ENCODE results near the gene AJM1. TPM values are rescaled to one million over a fixed set of nuclear protein-coding genes. Genes with fewer than 3 reads are reported as not detected.

The AJM1 gene
- total RNA-seq, 6 experiments from 2014 or later = 4.5 to 8.0 (median 5.3) TPM

- peaks cover 24% of the 10 kb centered on the region for H3K4me1 Mint-ChIP-seq (ENCODE audit: low read depth)
- H3K27ac Mint-ChIP-seq = peak within 1 kb of the TSS; percentile 77
- H3K4me3 Mint-ChIP-seq = peak within 1 kb of the TSS; percentile 93
Measured at GRCh38 chr9:136885950-136886578, 43.8 kb downstream of the AJM1 start, which contains the start of gene TRAF2. TRAF2 (plus strand) TSS chr9:136886516; CDS start chr9:136898741, 12,225 bp downstream.

GRCh38 chr9:136886610-136887597 is 44.6 kb downstream of the AJM1 start:
- Mint-ChIP-seq H3K9me3 (no peaks in the 10 kb centered on the region), H3K27ac (peak overlapping the region; percentile 77), H3K27me3 (ENCODE audit: insufficient read depth) (peaks cover 3% of the 10 kb centered on the region; the same call in 1 of the 2 replicates), H3K36me3 (ENCODE audit: low read depth) (no peaks in the 10 kb centered on the region), H3K4me1 (ENCODE audit: low read depth) (peaks cover 18% of the 10 kb centered on the region), H3K4me3 (peak overlapping the region; percentile 93)
- no peak for TF ChIP-seq CTCF (IDR thresholded peaks at IDR 0.05)
- no peak for DNase-seq

More at GRCh38 chr9:136885950-136886578, 43.8 kb downstream of the AJM1 start, which contains the start of gene TRAF2:
- TF ChIP-seq CTCF (IDR thresholded peaks at IDR 0.05) = no peak; the same call in 1 of the 2 replicates
- Mint-ChIP-seq H3K27me3 (ENCODE audit: insufficient read depth) (peaks cover 4% of the 10 kb centered on the region; the same call in 1 of the 2 replicates), H3K36me3 (ENCODE audit: low read depth) (no peaks in the 10 kb centered on the region), H3K9me3 (no peaks in the 10 kb centered on the region)
- peak; percentile 100 for DNase-seq

GRCh38 chr9:136888454-136888853 is 46.2 kb downstream of the AJM1 start:
- Mint-ChIP-seq H3K9me3 (no peaks in the 10 kb centered on the region), H3K27ac (no peak overlapping the region), H3K36me3 (ENCODE audit: low read depth) (no peaks in the 10 kb centered on the region), H3K27me3 (ENCODE audit: insufficient read depth) (peaks cover 2% of the 10 kb centered on the region; the same call in 1 of the 2 replicates), H3K4me3 (no peak overlapping the region), H3K4me1 (ENCODE audit: low read depth) (peaks cover 9% of the 10 kb centered on the region)
- DNase-seq = no peak
- TF ChIP-seq CTCF (IDR thresholded peaks at IDR 0.05) = no peak

- peaks cover 2% of the 10 kb centered on the region; the same call in 1 of the 2 replicates for H3K27me3 Mint-ChIP-seq (ENCODE audit: insufficient read depth)
- H3K27ac Mint-ChIP-seq = no peak overlapping the region
- TF ChIP-seq CTCF (IDR thresholded peaks at IDR 0.05) = no peak
- H3K36me3 Mint-ChIP-seq (ENCODE audit: low read depth) = 0 out of 2 replicates have a peak, but pooled peaks cover 7% of the 10 kb centered on the region
- peaks cover 9% of the 10 kb centered on the region for H3K4me1 Mint-ChIP-seq (ENCODE audit: low read depth)
- no peak for DNase-seq
- H3K4me3 Mint-ChIP-seq = no peak overlapping the region
- H3K9me3 Mint-ChIP-seq = no peaks in the 10 kb centered on the region
Measured at GRCh38 chr9:136889858-136890257, 47.6 kb downstream of the AJM1 start.

GRCh38 chr9:136890661-136891060 is 48.4 kb downstream of the AJM1 start:
- Mint-ChIP-seq H3K9me3 (no peaks in the 10 kb centered on the region), H3K27ac (no peak overlapping the region), H3K4me1 (ENCODE audit: low read depth) (peaks cover 9% of the 10 kb centered on the region)

More at GRCh38 chr9:136890661-136891060, 48.4 kb downstream of the AJM1 start:
- no peak for DNase-seq
- peaks cover 2% of the 10 kb centered on the region; the same call in 1 of the 2 replicates for H3K27me3 Mint-ChIP-seq (ENCODE audit: insufficient read depth)
- no peak overlapping the region for H3K4me3 Mint-ChIP-seq
- TF ChIP-seq CTCF (IDR thresholded peaks at IDR 0.05) = no peak
- 0 out of 2 replicates have a peak, but pooled peaks cover 7% of the 10 kb centered on the region for H3K36me3 Mint-ChIP-seq (ENCODE audit: low read depth)

Measured in HFFc6 (cell line).